ENCODE measurements around the gene ERAP2.

- TF ChIP-seq, protein P1, sequence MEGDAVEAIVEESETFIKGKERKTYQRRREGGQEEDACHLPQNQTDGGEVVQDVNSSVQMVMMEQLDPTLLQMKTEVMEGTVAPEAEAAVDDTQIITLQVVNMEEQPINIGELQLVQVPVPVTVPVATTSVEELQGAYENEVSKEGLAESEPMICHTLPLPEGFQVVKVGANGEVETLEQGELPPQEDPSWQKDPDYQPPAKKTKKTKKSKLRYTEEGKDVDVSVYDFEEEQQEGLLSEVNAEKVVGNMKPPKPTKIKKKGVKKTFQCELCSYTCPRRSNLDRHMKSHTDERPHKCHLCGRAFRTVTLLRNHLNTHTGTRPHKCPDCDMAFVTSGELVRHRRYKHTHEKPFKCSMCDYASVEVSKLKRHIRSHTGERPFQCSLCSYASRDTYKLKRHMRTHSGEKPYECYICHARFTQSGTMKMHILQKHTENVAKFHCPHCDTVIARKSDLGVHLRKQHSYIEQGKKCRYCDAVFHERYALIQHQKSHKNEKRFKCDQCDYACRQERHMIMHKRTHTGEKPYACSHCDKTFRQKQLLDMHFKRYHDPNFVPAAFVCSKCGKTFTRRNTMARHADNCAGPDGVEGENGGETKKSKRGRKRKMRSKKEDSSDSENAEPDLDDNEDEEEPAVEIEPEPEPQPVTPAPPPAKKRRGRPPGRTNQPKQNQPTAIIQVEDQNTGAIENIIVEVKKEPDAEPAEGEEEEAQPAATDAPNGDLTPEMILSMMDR (IDR thresholded peaks at IDR 0.05), result no peak
- TF ChIP-seq POLR2A (IDR thresholded peaks at IDR 0.05) (no peak), EP300 (IDR thresholded peaks at IDR 0.05; ENCODE audit: low read depth) (no peak), POLR2AphosphoS5 (IDR thresholded peaks at IDR 0.05) (no peak)
Observed at GRCh38 chr5:96852759-96853158, 23.5 kb upstream of the ERAP2 start.

All from transverse colon (tissue), 4 donors.